Activated B cell treated with CpG ODN at 0.5 μM for 24 hours (primary cell): ENCODE results near the gene ZFP3. TPM values are rescaled to one million over a fixed set of nuclear protein-coding genes. Genes with fewer than 3 reads are reported as not detected.
"Not testable (repeated sequence)": the region's sequence is repeated elsewhere in the genome, so short reads cannot be mapped to it uniquely, and the experiment has no call there.

ENCODE experiments used
- ATAC-seq: fragments of 200-7000 bp; cut with Tn5 transposase; one replicate; pipeline ENCODE4 v1.10.0; 2021; ENCODE audit warnings: low read depth, mild to moderate bottlenecking, moderate library complexity
- CTCF ChIA-PET: fragments of 350-600 bp; sonication (Branson Sonifier 250); formaldehyde crosslinking; loops from one replicate; lab custom pipeline; 2021; ENCODE audit warnings: antibody characterized with exemption; lab: Charles Lee
- POLR2A ChIA-PET: fragments of 350-600 bp; sonication (Branson Sonifier 250); formaldehyde crosslinking; loops from one replicate; lab custom pipeline; 2021; ENCODE audit warnings: antibody characterized with exemption; lab: Charles Lee
- DNase-seq: peaks from one replicate; pipeline ENCODE4 v3.0.0; 2022
- H3K27ac Mint-ChIP-seq: one replicate; pipeline ENCODE4 v1.8.0; 2020; ENCODE audit warnings: mixed read lengths
- H3K27me3 Mint-ChIP-seq: one replicate; pipeline ENCODE4 v1.8.0; 2021; ENCODE audit warnings: mixed read lengths
- H3K36me3 Mint-ChIP-seq: one replicate; pipeline ENCODE4 v1.8.0; 2021; ENCODE audit warnings: low read depth, mixed read lengths
- H3K4me1 Mint-ChIP-seq: one replicate; pipeline ENCODE4 v1.8.0; 2021; ENCODE audit warnings: mixed read lengths
- H3K4me3 Mint-ChIP-seq: one replicate; pipeline ENCODE4 v1.8.0; 2020; ENCODE audit warnings: mild to moderate bottlenecking, mixed read lengths
- H3K9me3 Mint-ChIP-seq: one replicate; pipeline ENCODE4 v1.8.0; 2020; ENCODE audit warnings: mixed read lengths
- CTCF ChIP-seq: fragments of 200-600 bp; IDR thresholded peaks from one replicate; pipeline ENCODE4 v1.8.0; 2022; ENCODE audit warnings: antibody characterized with exemption, mild to moderate bottlenecking
- intact Hi-C: fragments of 100-400 bp; cut with micrococcal nuclease; formaldehyde crosslinking; loops from one replicate; pipeline ENCODE4 v1.15.1; 2024
- total RNA-seq: library from RNA; stranded (reverse); gene quantifications from 2 replicates; pipeline ENCODE4 v1.2.3, GENCODE V29; 2022

ZFP3 gene
- total RNA-seq, 1 donor from 2014 or later, result 11.5 TPM

- TF ChIP-seq CTCF, result no peak
- Mint-ChIP-seq H3K27ac (no peak overlapping the region), H3K27me3 (peaks cover 36% of the 10 kb centered on the region), H3K4me3 (no peak overlapping the region), H3K9me3 (no peaks in the 10 kb centered on the region), H3K36me3 (no peaks in the 10 kb centered on the region), H3K4me1 (peaks cover 7% of the 10 kb centered on the region)
- ChIA-PET POLR2A (interaction anchor here (0.5 kb wide), 1 partner anchor 20 kb away, joined by 3 read pairs; no protein-coding TSS in a partner anchor), CTCF (no interaction called here)
- DNase-seq (peak; percentile 13), ATAC-seq (no peak)
- intact Hi-C loops, result no loop called here
Measured at GRCh38 chr17:5121186-5121841, 43.0 kb downstream of the ZFP3 start.

GRCh38 chr17:5122056-5122455 is 43.8 kb downstream of the ZFP3 start:
- ATAC-seq, H3K4me3 Mint-ChIP-seq, intact Hi-C loops, DNase-seq, H3K9me3 Mint-ChIP-seq, H3K27ac Mint-ChIP-seq, H3K36me3 Mint-ChIP-seq, CTCF ChIA-PET, H3K4me1 Mint-ChIP-seq: not testable (repeated sequence)
- peaks cover 29% of the 10 kb centered on the region for H3K27me3 Mint-ChIP-seq
- POLR2A ChIA-PET, result interaction anchor here (0.5 kb wide), 1 partner anchor 21 kb away, joined by 3 read pairs; no protein-coding TSS in a partner anchor

- Mint-ChIP-seq H3K36me3 (no peaks in the 10 kb centered on the region), H3K4me3 (peak overlapping the region; percentile 60), H3K4me1 (peaks cover 7% of the 10 kb centered on the region), H3K9me3 (no peaks in the 10 kb centered on the region), H3K27me3 (peaks cover 30% of the 10 kb centered on the region), H3K27ac (no peak overlapping the region)
- CTCF ChIA-PET, result no interaction called here
- POLR2A ChIA-PET, result no interaction called here
- TF ChIP-seq CTCF, result no peak
- peak; percentile 29 for DNase-seq
- intact Hi-C loops, result no loop called here
- ATAC-seq, result peak; percentile 65
Measured at GRCh38 chr17:5122586-5123342, 44.5 kb downstream of the ZFP3 start.

GRCh38 chr17:5123343-5124124 is 45.3 kb downstream of the ZFP3 start:
- Mint-ChIP-seq H3K36me3 (no peaks in the 10 kb centered on the region), H3K9me3 (no peaks in the 10 kb centered on the region), H3K4me1 (peaks cover 7% of the 10 kb centered on the region), H3K27ac (no peak overlapping the region), H3K4me3 (no peak overlapping the region), H3K27me3 (peaks cover 30% of the 10 kb centered on the region)
- DNase-seq, result peak; percentile 8
- CTCF ChIA-PET, result no interaction called here
- POLR2A ChIA-PET, result no interaction called here
- no peak for TF ChIP-seq CTCF
- intact Hi-C loops, result no loop called here
- no peak for ATAC-seq

GRCh38 chr17:5124125-5124760 is 46.0 kb downstream of the ZFP3 start:
- ATAC-seq, H3K36me3 Mint-ChIP-seq, H3K9me3 Mint-ChIP-seq, H3K4me3 Mint-ChIP-seq, CTCF ChIA-PET, POLR2A ChIA-PET, H3K4me1 Mint-ChIP-seq, intact Hi-C loops, DNase-seq, H3K27ac Mint-ChIP-seq: not testable (repeated sequence)
- H3K27me3 Mint-ChIP-seq, result peaks cover 30% of the 10 kb centered on the region

- H3K27ac Mint-ChIP-seq, H3K36me3 Mint-ChIP-seq, H3K4me1 Mint-ChIP-seq, intact Hi-C loops, DNase-seq, CTCF ChIA-PET, H3K4me3 Mint-ChIP-seq, H3K9me3 Mint-ChIP-seq, POLR2A ChIA-PET, ATAC-seq: not testable (repeated sequence)
- H3K27me3 Mint-ChIP-seq, result peaks cover 30% of the 10 kb centered on the region
Measured at GRCh38 chr17:5124896-5125295, 46.6 kb downstream of the ZFP3 start.
